ENCODE data around the gene DCN.

DCN gene

DNA sequence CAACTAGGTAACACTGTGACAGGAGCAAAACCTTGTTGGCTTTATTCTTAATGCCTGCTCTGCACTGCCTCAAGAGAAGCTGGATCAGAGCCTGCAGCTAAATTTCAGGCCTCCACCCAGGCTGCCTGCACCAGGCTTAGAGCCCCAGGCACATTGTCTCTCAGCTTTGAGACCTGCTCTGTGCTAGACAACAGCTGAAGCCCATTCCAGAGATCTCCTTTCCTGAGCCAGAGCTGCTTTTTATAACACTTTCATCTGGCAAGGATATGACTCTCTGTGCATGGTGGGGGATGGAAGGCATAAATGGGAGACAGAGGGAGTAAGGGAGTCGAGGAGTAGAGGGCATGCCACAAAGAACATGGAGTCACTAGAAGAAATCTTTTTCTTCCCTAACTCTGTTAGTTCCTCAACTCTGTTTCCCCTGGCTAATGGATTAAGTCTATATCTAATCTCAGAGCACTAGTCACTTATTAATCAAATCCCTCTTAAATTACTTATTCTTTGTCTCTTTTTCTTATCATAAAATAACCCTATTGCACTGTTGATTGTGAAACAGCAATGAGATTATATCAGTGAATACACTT is 44.2 kb downstream of the DCN start:
- no peak for DNase-seq (ENCODE audit: low spot score)

DNA sequence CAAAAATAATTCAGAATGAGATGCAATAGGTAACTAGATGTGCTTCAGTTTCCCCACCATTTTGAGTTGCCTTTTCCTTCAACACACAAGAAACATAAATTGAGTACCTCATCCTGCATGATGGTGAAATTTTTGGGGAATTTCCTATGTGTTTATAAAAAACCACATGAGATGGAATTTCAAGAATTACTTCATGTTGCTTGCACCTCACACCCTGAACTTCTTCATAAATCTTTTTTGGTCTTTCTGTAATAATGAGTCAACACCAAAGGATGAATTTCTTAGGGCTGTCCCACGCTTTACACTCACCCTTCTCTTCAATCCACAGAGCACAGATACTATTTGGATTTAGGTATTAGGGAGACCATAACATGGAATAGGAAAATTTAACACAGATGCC is 48.7 kb downstream of the DCN start:
- DNase-seq (ENCODE audit: low spot score): no peak

DNA sequence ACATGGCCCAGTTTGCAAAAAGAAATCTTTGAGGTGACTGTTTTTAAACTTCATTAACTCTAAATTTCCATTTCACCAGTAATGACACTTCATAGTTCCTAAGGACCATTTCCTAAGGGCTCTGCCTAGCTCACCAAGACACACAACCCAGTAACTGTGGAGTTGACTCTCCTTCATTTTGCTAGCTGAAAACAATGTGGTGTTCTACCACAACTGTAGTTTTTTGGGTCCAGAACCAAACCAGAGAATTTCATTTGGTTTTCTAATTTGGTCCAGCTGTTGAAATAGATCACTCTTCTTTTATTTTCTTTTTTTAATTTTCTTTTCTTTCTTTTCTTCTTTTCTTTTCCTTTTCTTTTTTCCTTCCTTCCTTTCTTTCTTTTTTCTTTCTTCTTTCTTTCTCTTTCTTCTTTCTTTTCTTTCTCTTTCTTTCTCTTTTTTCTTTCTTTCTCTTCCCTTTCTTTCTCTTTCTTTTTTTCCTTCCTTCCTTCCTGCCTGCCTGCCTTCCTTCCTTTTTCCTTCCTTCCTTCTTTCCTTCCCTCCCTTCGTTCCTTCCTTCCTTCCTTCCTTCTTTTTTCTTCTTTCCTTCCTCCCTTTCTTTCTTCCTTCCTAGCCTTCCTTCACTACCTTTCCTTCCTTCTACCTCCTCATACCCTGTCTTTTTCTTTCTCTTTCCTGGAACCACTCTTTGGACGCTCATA is 52.8 kb downstream of the DCN start:
- no peak for DNase-seq (ENCODE audit: low spot score)

DNA sequence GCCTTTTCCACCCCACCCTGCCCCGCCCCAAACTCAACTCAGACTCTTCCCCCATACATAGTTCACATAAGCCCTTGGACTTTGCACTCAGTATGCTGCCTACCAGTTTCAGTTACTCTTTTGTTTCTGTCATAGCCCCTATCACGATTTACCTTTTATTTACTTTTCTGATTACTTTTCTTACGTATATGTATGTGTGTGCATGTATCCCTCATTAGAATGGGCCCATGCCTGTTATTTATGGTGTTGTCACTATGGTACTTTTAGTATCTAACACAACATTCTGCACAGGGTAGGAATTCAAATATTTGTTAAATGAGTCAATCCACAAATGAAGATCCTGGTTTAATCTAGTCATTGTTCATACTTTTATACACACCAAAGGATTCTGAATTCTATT is 54.9 kb downstream of the DCN start:
- no peak for DNase-seq (ENCODE audit: low spot score)

- DNase-seq (ENCODE audit: low spot score): no peak
Observed at GRCh38 chr12:91127306-91127705, 55.3 kb downstream of the DCN start.

DNA sequence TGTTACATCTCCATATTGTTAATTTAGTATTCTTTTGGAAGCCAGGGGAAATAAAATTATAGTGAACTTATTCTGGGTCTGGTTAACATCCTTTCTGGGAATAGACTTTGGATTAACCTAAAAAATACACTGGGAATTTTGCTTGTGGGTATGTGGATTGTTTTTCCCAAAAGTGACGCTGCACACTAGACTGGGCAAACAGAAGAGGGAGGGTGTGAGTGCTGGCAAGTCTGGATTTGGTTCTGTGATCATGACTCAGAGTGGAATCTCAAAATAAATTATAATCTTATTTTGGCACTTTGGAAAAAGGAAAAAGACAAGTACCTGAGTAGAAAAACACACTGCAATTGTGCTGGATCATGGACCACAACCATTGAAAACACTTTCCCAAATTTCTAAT is 56.1 kb downstream of the DCN start:
- no peak for DNase-seq (ENCODE audit: low spot score)

DNA sequence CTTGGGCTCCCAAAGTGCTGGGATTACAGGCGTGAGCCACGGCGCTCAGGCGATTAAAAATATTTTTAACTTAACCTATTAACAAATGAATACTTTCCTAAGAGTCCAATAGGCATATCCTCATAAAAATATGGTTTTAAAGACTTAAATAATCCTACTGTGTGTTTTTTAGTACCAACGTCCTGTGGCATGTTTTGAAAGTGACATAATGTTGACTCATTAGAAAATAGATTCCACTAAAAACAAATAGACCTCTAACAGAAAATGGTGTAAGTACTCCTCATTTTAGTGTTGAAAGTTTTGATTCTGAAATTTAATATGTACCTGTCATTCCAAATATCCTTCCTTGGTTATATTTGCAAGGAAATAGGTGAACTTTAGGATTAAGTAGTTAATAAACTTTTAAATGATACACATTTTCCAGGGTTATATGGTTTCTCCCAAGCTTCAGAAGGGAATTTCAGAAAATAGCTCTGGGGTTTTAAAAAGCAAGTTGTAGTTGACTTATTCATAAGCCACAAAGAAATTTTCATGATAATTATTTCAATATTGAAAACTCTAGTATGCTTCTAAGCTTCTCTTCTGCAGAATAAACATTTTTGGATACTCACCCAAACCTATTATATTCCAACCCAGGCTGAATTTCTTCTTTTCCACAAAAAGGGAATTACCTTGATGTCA is 59.2 kb downstream of the DCN start:
- no peak for DNase-seq (ENCODE audit: low spot score)

DNA sequence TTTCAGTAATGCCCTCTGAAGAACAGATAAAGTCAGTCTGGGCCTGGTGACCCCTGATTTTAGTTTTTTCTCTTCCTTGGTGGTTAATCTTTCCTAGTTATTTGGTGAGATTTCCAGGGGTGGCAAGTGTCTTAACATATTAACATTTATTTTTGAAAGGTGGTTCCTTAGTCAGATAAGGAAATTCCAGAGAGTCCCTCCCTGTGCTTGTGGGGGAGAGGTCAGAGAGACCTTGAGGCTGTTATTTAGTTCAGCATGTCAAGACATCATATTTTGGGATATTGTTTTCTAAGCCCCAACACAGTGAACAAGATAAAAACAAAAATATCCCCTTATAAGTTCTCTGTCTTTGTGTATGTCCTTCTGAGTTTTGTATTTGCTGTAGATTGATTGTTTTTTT is 61.8 kb downstream of the DCN start:
- DNase-seq (ENCODE audit: low spot score): no peak

- no peak for DNase-seq (ENCODE audit: low spot score)
Observed at GRCh38 chr12:91119089-91119488, 63.5 kb downstream of the DCN start.

DNA sequence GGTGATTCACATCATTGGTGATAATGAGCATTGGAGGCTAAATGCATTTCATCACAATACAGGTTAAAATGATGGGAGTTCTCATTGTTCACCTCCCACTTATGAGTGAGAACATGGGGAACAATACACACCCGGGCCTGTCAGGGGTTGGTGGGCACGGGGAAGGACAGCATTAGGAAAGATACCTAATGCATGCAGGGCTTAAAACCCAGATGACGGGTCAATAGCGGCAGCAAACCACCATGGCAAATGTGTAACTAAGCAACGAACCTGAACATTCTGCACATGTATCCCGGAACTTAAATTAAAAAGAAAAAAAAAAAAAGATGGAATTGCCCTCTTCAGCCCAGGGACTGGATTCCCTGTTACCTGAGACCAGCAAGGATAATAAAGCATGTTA is 69.0 kb downstream of the DCN start:
- no peak for DNase-seq (ENCODE audit: low spot score)

DNA sequence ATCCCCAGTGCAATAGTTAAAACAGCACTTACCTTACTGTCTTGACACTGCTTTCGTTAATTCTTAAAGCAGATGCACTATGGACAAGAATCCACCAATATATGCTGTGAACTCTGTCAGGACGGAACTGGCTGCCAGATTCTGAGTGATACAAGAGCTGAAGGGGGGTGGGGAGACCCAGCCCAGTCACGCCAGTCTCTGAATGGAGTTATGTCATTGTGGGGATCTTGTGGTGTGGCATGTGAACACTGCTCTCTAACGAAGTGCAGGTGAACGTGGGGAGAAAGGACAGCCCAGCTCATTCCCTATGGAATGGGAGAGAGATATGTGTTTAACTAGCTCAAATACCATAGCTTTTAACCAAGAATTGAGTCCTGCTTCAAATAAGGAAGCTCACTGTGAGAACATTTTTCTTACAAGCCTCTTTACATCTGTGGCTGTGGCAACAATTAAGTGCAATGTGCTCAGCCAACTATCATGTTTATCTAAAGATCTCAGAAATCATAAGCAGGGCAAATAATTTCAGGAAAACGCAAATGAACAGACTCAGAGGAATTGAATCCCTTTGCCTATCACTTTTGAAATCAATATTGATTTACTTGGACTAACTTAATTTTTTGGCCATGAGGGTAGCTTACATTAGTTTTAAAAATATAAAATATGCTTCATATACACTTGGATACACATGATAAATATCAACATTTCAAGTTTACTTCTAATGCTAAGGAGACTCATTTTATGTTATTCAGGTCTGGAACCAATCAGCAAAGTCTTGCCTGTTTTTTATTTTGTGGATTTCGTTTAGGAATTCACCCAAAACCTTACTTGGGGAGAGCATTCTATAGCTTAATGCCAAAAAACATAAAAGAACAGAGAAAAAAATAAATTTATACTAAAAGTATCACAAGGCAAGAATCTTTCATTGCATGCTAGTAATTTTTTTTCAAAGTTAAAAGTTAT is 71.0 kb downstream of the DCN start, which contains the start of gene LUM:
TSS of gene LUM (minus strand) at position 129 of the 960 bp plus-strand sequence. CDS start 2,515 bp downstream, outside the sequence.
- no peak for DNase-seq (ENCODE audit: low spot score)

DNA sequence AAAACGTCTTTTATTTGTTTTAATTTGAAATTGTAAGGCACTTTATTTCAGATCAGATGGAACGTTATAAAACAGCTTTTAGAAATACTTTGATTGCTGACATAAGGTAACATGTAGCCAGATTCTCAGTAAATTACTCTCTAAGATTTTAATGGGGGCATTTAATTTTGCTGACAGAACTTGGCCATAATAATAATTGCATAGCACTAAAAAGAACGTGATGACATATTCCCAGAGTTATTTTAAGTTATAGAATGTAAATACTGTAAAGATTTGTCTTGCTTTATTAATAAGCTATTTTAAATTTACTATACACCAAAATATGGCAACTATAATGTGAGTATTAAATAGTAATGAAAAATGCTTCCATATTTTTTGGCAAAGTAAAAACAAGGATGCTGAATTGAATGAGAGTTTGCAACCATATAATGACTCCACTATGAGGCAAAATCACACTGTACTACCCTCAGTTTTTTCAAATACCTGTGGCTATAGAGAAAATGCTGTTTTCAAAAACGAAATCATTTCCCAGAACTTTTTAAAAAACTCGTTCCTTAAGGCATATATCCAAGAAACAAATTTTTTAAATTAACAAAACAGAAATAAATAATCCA is 72.2 kb downstream of the DCN start:
- DNase-seq (ENCODE audit: low spot score): no peak

DNA sequence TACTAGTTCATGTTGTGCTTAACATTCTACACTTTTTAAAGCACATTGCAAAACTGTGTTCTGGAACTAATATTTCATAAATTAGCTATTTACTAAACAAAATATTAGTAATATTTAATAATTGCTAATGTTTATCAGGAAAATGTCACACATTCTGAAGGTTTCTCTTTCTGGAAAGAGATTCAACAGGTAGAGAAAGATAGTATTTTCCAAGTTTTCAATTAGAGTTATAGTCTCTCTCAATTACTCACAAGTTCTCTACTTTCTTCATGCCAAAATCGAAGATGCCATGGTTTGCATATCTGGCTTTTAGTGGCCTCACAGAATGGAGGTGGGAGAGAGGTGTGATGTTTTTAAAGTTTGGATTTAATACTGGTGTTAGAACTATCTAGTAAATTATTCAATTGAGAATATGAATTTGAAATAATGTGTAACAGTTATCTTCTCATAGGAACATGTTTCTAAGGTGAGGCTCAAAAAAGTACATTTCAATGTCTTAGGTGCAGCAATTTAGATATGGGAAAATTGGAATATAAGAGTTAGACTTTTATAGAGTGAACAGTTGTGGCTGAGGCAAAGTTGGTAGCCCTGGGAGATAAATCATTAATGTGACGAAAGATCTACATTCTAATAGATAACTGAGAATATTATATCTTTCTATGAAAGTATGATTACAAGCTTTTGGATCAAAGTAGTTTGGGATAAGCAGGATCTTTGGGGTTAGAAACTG is 72.9 kb downstream of the DCN start:
- DNase-seq (ENCODE audit: low spot score): no peak

- DNase-seq (ENCODE audit: low spot score): no peak
Observed at GRCh38 chr12:91109148-91109564, 73.5 kb downstream of the DCN start.

DNA sequence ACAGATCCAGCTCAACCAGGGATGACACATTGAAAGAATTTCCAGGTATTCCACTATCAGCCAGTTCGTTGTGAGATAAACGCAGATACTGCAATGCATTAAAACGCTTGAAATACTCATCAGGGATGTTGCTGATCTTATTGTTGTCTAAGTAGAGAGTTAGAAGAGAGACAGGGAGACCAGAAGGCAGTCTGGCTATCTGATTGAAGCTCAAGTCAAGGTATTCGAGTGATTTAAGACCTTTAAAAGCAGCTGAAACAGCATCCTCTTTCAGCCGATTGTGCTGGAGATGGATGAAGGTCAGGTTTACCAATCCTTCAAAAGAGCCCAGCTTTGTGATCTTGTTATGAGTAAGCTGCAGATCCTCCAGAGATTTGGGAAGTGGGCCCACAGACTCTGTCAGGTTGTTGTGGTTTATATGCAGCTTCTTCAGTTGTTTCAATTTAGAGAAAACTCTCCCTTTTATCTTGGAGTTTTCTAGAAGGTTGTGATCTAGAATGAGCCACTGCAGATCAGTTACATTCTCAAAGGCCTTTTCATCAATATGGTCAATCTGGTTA is 74.3 kb downstream of the DCN start:
- DNase-seq (ENCODE audit: low spot score): no peak

- no peak for DNase-seq (ENCODE audit: low spot score)
Observed at GRCh38 chr12:91106283-91106682, 76.3 kb downstream of the DCN start.

DNA sequence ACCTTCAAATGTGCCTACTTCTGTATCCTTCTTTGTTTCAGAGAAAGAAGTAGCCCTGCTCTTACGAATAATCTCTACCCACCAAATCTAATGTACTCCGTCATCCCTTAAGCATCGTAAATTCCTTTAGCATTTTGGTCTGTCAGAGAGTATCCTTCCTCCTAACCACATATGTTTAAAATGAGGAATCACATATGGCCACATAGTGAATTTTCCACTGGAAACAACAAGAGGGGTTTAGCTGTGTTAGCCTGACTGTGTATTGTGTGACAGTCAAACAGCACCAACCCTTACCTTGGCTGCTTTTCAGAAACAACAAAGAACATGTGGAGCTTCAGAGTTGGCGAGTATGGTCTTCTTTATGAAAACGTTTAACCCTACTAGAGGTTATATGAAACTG is 76.8 kb downstream of the DCN start:
- no peak for DNase-seq (ENCODE audit: low spot score)

DNA sequence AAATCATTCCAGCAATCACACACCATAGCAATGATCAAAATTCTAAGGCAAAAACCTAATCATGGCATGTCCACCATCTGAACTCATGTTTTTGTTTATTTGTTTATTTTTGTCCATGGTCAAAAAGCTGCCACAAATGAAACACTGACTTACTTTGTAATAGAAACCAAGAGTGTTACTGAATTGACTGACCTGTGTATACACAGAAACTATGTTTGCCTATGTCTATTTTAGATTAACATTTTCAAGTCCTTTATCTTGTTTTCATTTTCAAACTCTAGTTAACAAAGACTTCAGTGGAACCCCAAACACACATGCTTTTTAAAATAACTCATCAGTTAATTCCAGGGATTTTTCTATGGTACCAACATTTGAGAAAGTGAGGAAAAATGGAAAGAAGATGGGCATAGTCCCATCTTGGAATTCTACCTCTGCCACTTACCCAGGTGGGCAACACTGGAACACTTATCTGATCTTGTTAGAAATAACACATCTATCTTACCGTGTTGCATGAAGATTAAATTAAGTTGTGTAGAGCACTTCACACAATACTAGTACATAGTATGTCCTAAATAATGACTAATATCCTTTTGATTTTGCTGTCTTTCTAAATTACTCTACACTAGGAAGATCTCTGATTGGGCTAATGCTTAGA is 77.7 kb downstream of the DCN start:
- no peak for DNase-seq (ENCODE audit: low spot score)

- DNase-seq (ENCODE audit: low spot score): no peak
Observed at GRCh38 chr12:91103624-91104023, 79.0 kb downstream of the DCN start.

GRCh38 chr12:91103101-91103500 is 79.5 kb downstream of the DCN start:
- DNase-seq (ENCODE audit: low spot score): no peak
